HTERT RPE-1 (cell line): ENCODE measurements around the gene LKAAEAR1.

Experiments used
- in situ Hi-C: fragments of 300-500 bp; cut with MboI; formaldehyde crosslinking; loops from 4 replicates; pipeline ENCODE4 v1.14.3; 2020; ENCODE audit warnings: low sequenced_read_pairs

LKAAEAR1 gene

DNA sequence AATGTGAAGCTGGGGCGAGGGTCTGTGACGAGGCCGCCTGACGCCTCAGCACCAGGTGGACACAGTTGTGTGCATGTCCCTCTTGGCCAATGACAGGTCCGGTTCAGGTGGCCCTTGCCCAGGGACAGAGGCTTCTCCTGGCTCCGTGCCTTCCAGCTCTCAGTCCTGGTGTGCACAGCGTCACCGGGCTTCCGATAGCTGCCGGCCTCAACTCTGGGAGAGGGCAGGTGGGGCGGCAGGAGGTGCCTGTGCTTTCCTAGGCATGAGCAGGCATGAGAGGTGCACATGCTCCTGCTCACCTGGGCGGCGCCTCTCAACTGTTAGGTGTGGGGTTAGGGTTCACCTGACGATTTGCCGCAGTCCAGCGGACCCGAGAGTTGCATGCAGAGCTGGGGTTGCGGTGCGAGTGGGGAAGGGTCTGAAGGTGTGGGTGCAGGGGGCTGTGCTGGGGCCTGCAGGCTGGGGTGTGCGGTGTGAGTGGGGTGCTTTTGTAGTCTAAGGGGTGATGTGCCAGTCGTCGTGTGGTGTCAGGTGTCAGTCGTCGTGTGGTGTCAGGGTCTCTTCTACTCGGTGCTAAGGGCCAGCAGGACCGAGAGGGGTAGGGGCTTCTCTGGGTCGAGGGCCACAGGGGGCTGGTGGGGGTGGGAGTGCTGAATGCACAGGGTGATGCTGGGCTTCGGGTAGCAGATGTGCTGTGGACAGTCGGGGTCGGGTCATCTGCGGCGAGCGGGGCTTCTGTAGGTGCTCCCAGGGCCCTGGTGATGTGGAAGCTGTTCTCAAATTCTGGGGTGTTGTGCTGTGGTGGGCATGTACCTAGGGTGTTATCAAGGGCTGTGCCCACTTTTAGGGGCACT is 31.0 kb downstream of the LKAAEAR1 start:
- in situ Hi-C loops: no loop called here

DNA sequence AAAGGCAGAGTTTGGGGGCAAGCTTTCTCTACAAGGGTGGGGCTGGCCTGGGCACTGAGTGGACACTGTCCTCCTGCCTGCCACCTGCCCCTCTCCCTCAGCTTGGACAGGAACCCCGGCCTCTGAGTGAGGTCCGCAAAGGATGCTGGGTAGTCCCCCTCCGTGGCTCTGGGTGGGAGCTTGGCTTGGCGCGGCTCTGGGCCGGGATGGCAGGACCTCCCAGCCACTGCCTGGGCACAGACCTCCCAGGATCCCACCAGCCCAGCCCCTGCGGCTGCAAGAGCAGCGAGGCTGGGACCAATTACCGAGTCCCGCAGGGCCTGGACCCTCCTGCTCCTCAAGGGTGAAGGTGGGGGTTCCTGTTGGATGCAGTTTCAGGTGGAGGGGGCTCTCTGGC is 31.9 kb downstream of the LKAAEAR1 start:
- in situ Hi-C loops: no loop called here

DNA sequence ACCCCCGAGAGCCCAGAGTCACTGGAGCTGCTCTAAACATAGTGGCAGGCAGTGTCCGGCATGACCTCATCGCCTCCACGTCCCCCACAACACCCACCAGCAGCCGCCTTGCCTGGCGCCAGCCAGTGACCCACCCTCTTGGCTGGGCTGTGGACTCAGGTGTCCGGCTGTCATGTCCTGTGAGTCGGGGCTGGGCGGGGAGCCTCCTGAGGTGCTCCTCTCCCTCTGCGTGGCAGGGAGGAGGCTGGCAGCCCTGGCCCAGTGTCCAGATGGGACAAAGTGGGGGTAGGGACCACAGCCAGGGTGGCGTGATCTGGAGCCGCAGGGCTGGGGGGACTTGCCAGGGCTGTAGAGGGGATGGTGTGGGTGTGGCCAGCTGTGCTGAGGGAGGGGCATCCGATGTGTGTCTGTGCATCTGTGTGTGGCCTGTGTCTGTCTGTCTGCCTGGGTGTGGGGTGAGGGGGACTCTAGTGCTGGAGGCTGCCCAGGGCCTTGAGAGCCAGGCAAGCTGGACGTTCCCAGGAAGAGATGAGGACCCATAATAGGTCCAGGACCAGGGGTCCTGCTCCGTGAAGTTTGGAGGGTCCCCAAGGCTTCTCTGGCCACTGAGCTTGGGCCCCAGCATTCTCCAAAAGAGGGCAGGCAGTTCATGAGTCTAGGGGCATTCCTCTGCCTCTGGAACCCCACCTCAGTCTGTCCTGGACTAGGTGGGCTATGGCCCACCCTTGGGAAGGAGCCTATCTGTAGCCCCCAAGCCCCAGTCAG is 32.5 kb downstream of the LKAAEAR1 start:
- in situ Hi-C loops: no loop called here

DNA sequence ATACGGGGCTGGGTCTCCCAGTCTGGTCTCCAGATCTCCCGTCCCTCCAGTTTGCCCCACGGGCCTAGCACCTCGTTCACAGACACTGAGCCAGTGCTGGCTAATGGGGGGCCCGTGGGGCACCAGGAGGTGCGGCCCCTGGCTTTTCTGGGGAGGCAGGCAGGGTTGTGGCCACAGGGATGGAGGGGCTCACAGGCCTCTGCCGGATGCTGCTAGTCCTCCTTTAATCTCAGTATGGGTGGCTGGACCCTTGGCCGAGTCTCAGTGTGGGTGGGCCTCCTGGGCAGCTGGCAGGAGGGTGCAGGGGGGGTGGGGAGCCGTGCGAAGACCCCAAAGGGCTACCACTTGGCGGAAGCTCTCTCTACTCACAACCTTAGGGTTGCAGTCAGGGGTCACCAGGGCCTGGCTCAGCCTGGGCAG is 33.2 kb downstream of the LKAAEAR1 start:
- in situ Hi-C loops: no loop called here

DNA sequence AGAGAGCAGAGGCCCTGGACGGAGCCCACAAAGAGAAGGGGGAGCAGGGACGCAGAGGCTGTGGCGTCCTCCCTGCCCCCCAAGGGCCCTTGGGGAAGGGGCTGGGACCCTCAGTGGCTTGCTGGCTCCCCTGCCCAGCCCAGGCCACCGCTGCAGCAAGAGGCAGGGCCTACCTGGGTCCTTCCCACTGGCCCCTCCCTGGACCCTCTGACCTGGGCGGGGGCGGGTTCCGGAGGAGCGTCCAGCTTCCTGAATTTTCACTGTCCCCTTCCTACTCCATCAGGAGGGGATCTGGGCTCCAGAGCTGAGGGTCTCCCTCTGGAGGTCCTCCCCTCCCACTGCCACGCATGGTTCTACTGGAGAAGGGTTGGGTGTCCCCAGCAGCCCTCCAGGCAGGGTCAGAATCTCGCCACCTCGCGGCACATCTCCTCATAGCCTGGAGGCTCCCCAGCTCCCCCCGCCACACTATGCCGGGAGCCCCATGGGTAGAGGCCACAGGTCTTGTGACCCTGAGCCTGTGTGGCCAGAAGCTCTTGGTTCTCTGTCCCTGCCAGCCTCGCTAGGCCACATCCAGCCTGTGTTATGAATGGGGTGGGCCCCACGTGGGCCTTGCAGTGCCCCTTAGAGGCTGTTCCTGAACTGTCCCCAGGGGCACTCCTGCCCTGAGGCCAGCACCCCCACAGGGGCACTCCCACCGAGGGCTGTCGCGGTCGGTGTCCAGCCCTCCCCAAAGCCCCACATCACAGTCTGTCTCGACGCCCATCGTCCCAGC is 33.8 kb downstream of the LKAAEAR1 start:
- in situ Hi-C loops: no loop called here

DNA sequence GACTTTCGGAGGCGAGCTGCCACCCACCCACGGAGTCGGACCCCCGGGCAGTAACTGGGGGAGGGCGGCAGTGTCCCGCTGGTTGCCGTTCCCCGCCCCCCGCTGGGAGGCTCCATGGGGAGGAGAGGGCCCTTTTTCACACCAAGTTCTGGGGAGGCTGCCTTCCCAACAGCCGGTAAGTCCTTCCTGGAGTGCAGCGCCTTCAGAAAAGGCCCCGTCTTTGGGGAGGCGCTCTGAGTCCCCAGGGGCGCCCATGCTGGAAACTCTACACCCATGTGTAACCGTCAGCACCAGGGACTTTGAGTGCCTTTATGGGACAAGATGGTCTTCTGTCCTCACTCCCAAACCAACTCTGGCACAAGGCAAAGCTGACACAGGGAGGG is 34.3 kb downstream of the LKAAEAR1 start:
- in situ Hi-C loops: no loop called here

DNA sequence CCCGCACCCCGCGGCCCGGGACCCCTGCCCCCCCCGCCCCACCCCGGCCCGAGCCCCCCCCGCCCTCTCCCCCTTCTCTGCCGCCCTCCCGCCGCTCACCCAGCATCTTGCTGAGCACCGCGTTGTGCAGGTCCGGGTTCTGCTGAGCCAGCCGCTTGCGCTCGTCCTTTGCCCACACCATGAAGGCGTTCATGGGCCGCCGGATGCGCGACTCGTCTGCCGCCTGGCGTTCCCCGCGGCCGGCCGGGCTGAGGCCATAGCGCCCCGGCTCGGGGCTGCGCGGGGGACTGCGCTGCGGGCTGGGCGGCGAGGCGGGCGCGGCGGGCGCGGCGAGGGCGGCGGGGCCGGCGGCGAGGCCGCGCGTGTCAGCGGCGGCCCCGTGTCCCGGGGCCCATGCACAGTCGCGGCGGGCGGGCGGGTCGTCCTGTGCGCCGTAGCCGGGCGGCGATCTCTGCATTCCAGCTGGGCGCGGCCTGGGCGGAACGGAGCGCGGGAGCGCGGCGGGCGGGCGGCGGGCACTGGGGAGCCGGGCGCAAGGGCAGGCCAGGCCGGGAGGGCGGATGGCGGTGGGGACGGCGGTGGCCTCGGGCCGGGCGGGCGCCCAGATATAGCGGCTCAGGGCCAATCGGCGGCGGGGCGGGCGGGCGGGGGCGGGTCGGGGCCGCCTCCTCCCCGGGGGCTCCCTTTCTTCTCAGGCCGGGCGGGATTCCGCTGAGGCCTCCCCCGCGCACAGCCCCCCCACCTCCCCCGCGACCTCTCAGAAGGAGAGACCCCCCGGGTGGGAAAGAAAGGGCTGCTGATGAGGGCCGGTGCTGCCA is 34.9 kb downstream of the LKAAEAR1 start, which contains the start of gene SOX18:
SOX18 (minus strand) TSS at position 580 of the 818 bp plus-strand sequence; CDS start at position 457, 123 bp downstream.
- in situ Hi-C loops: no loop called here

DNA sequence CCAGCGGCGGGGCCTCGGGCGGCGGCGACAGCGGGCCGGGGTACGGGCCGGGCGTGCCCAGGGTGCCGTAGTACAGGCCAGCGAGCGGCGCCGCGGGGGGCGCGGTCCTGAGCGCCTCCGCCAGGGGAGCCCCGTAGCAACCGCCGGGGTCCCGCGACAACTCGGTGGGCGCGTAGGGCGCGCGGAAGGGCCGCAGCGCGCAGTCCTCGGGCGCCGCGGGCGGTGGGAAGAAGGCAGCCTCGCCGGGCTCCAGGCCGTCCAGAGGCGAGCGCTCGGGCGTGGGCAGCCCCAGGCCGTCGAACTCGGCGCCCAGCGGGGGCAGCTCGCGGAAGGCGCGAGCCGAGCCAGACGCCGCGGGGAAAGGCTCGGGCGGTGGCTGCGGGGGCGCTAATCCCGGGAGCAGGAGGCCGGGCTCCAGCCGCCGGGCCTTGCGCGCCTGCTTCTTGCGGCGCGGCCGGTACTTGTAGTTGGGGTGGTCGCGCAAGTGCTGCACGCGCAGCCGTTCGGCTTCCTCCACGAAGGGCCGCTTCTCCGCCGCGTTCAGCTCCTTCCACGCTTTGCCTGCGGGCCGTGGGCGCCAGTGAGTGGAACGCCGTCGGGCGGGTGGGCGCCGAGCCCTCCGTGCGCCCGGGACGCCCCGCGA is 35.7 kb downstream of the LKAAEAR1 start:
- in situ Hi-C loops: no loop called here

DNA sequence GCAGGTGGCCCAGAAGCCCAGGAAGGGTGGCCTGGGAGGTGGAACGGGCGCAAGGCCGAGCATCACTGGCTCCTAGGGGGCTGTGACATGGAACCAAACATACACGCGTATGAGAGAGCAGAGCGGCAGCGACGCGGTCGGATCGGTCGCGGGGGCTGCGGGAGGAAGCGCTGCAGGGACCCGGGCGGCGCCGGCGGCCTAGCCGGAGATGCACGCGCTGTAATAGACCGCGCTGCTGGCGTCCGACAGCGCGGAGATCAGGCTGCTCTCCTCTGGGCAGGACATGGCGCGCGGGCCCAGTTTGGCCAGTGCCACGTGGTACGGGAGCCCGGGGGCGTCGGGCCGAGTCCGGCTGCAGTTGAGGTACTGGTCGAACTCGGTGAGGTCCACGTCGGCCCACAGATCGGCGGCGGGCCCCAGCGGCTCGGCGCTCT is 36.2 kb downstream of the LKAAEAR1 start:
- in situ Hi-C loops: no loop called here

DNA sequence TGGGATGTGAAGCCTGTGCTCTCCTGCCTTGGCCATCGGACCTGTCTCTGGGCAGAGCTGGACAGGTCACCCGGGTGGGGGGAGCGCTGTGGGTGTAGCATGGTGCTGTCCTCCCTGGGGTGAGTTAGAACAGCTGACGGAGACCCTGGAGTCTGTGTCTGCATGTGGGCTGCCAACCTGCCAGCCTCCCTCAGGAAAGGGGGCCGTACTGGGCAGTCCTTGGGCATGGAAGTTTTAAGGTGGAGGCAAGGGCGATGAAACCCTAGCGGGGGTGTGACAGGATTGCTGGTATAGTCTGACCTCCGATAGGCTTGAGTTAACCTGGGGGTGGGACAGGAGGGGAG is 37.2 kb downstream of the LKAAEAR1 start:
- in situ Hi-C loops: no loop called here

DNA sequence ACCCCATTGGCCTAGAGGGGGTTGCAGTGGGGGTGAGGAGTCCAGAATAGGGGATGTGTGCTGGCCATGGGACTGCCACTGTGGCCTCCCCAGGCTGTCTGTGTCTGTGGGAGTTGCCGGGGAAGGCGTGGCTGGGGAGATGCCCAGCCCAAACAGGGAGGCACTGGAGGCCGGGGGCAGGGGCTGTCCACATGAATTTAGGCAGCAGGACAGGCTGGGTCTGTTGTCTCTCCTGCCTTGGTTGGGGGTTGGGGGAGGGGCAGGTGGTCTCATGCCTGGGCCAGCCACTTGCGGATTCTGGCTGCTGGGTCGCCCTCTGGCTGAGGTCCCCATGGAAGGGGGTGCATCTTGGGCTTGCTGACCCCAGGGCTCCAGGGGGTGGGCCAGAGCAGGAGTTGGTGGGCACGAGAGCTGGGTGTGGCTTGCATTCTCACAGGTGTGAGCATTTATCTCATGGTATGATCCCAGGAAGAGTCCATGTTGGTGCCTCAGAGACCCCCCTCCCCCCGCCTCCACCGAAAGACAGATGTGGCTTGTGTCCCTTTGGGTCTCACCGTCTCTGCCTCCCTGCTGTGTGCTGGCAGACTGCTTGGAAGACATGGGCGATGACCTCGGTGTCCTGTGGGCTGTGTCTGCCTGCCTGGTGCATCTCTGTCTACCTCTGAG is 38.7 kb downstream of the LKAAEAR1 start:
- in situ Hi-C loops: no loop called here

DNA sequence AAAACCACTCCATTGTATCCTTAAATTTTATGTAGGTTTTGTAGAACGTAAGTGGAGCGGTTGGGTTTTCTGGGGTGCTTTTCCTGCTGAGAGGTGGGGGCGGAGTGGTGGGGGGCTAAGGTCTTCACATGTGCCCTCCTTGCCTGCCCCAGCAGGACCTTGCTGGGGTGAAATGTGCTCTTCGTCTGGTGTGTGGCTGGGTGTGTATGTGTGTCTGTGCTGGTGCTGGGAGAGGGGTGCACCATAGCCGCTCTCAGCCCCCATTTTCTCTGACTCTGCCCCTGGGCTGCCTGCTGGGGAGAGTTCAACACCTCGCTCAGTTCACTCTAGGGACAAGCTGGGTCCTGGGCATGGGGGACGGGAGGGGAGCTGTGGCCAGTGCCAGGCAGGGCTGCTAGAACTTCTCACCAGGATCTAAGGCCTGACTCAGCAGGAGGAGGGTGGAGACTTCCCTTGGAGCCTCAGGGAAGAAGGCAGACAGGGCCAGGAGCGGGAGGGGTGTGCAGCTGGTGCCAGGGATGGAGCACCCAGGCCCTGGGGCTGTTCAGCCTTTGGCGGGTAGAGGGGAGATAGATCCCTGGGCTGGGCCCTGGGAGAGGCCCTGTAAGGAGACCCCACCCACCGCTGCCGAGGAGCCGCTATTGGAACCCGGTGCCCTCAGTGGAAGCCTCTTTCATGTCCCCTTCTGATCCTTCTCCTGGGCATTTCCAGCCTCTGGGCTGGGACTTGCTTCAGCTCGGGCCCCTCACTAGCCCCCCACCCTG is 39.5 kb downstream of the LKAAEAR1 start:
- in situ Hi-C loops: no loop called here

DNA sequence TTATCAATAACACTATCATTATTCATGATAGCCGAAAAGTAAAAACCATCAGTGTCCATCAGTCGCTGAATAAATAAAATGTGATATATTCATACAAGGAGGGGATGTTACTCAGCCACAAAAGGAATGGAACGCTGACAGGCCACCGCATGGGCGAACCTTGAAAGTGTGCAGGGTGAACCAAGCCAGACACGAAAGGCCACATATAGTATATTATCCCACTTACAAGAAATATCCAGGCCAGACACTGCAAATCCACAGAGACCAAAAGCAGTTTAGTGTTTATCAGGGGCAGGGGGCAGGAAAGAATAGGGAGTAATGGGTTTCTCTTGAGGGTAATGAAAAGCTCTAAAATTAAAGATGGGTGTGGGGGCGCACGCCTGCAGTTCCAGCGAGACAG is 40.4 kb downstream of the LKAAEAR1 start:
- in situ Hi-C loops: no loop called here

DNA sequence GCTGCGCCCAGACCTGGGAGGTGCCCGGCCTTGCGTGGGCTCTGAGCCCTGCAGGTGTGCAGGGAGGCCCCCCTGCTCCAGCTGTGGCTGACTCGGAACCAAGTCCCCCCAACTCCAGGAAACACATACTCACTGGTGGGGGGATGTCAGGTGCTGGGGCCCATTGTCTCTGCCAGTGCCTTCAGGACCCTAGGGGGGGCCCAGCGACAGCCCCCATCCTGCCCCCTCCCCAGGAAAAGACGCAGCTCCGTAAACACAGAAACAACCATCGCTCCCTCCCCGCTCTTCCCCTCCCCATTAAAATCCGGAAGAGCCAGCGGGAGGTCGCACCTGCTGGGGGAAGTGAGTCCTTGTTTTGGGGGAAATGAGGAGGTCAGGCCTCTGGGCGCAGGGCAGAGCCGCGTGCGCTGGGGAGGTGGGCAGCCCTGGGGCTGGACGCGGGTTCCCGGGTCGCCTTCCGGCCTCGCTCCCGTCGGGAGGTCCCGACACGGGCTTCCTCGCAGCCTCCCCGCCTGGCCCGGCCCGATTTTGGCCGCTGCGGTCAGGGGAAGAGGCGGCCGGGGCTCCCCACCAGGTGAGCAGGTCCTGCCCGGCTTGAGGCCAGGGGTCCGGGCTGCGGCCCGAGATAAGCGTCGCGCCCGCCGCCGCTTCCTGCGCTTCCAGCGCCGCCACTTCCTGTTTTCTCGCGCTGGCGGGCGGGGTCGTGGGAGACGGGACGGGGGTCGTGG is 42.0 kb downstream of the LKAAEAR1 start:
- in situ Hi-C loops: no loop called here

DNA sequence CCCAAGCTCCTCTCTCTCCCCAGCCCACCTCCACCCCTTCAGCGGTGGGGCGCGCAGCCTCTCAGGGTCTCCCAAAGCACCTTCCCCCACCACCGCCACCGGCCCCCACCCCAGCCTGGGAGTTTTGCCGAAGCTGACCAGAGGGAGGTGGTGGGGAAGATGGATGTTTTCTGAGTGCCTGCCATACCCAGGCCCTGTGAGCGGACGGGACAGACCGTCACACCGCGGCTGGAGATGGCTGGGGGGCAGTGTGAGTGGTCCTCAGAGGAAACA is 42.5 kb downstream of the LKAAEAR1 start:
- in situ Hi-C loops: no loop called here

DNA sequence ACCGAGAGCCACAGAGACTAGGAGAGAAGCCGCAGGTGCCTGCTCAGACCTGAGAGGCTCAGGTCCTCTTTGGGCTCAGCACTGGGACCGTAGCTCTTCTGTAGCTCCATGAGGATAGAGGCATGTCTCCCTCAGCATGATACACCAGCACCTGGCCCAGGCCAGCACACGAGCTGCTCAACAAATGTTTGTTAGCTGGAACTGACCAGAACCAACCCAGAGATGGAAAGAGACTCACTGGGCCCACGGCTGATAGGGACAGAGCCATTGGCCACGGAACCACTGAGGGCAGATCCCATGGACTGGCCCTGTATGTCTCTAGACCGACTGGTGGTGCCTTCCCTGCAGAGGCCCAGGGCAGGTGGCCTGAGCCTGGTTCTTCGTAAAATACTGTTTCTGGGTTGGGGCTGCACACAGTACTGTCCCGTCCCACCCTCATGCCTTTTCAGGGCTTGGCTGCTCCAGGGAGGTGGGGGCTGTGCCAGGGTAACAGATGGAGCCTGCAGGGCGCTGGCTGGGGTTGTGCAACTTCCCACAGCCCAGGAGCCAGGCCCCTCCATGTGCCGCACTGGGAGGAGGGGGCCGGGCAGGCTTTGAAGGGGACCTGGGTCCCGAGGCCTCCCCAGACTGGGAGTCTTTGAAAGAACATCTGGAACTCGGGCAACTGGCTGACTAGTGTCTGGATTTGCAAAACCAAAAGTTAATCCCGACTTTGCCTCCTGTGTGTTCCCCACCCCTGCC is 43.0 kb downstream of the LKAAEAR1 start:
- in situ Hi-C loops: no loop called here

DNA sequence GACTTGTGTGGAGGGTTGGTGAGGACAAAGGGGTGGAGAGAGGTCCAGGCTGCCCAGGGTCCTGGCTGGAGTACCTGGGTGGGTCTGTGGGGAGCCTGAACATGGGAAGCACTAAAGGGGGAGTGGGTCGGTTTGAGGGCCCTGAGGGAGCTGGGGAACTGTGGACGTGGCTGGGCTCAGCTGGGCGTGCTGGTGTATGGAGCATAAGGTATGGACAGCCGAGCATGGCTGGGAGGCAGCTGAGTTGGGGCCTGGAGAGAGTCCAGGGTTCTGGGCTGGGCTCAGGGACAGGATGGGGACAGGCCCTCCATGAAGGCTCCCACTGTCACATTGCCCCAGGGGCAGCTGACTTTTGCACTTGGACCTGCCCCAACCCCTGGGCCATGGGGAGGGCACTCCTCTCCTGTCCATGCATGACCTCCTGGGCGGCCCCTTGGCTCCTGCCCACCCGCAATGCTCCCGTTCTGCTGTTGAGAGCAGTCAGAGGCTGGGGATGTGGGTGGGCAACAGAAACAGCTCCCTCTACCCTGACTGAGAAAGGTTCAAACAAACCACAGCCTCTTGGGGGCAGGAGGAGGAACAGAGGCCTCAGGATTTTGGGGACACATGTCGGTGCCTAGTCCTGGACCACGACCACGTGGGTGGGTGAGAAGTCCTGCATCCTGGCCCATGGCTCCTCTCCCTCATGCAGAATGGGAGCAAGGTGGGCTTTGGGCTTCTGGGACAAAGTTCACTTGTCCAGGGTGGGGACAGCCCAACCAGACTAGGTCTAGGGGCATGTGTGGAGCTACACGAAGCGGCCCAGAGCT is 43.8 kb downstream of the LKAAEAR1 start:
- in situ Hi-C loops: no loop called here
